HEK293 (cell line): ENCODE results near the gene FADS2.

Experiments
- CTCF ChIA-PET: fragments of 350-600 bp; formaldehyde crosslinking; extraction: SDS; loops from one replicate; lab custom pipeline; 2021; ENCODE audit warnings: antibody characterized with exemption; lab: Yijun Ruan, JAX
- POLR2A ChIA-PET: fragments of 300-600 bp; formaldehyde crosslinking; extraction: SDS; loops from one replicate; lab custom pipeline; 2020; ENCODE audit warnings: antibody characterized with exemption, inconsistent platforms; lab: Yijun Ruan, JAX
- H3K27ac ChIP-seq: fragments of 200-500 bp; sonication (Bioruptor generic); 2 replicates; pipeline ENCODE4 v1.5.1; 2014; ENCODE audit warnings: low read depth, low read length, control low read depth, inconsistent platforms; ENCODE audit errors: extremely low read depth
- H3K36me3 ChIP-seq, 2 experiments: fragments of 200-500 bp in 1 of 2; sonication (Bioruptor generic) in 1 of 2; 1 replicate in 1 of 2; 2 replicates in 1 of 2; pipeline ENCODE4 v1.5.1; 2014 to 2017; ENCODE audit warnings: inconsistent platforms in 2 of 2, low read length in 2 of 2; ENCODE audit not compliant: control insufficient read depth in 2 of 2, insufficient read depth in 1 of 2
- H3K4me1 ChIP-seq: fragments of 200-500 bp; sonication (Bioruptor generic); 2 replicates; pipeline ENCODE4 v1.5.1; 2014; ENCODE audit warnings: mild to moderate bottlenecking, low read length, inconsistent platforms; ENCODE audit not compliant: control insufficient read depth, insufficient read depth
- H3K4me3 ChIP-seq: 2 replicates; pipeline ENCODE4 v1.5.1; 2011; ENCODE audit warnings: low read depth, mild to moderate bottlenecking, control low read depth, low read length, moderate library complexity
- H3K9me3 ChIP-seq: fragments of 200-500 bp; sonication (Bioruptor generic); 2 replicates; pipeline ENCODE4 v1.5.1; 2014; ENCODE audit warnings: low read depth, low read length, inconsistent platforms; ENCODE audit not compliant: control insufficient read depth, insufficient read depth
- AEBP2 ChIP-seq: fragments of 450-650 bp; formaldehyde crosslinking; IDR thresholded peaks from 2 replicates; pipeline ENCODE4 v1.5.1; 2016; ENCODE audit warnings: missing biosample characterization, missing genetic modification characterization, borderline replicate concordance
- GLIS2 ChIP-seq: fragments of 450-650 bp; formaldehyde crosslinking; IDR thresholded peaks from 2 replicates; pipeline ENCODE4 v1.5.1; 2016; ENCODE audit warnings: missing biosample characterization, missing genetic modification characterization
- HOXD13 ChIP-seq: sonication (generic); formaldehyde crosslinking; IDR thresholded peaks from 2 replicates; pipeline ENCODE4 v1.8.0; 2022; ENCODE audit warnings: missing genetic modification reagents, borderline replicate concordance
- MYNN ChIP-seq: fragments of 450-650 bp; formaldehyde crosslinking; IDR thresholded peaks from 2 replicates; pipeline ENCODE4 v1.5.1; 2016; ENCODE audit warnings: missing biosample characterization, missing genetic modification characterization, borderline replicate concordance
- SCRT1 ChIP-seq: fragments of 450-650 bp; formaldehyde crosslinking; IDR thresholded peaks from 2 replicates; pipeline ENCODE4 v1.5.1; 2016; ENCODE audit warnings: missing biosample characterization, missing genetic modification characterization, borderline replicate concordance
- WT1 ChIP-seq: fragments of 450-650 bp; formaldehyde crosslinking; IDR thresholded peaks from 2 replicates; pipeline ENCODE4 v1.5.1; 2016; ENCODE audit warnings: missing biosample characterization, missing genetic modification characterization
- YY1 ChIP-seq: fragments of 450-650 bp; formaldehyde crosslinking; IDR thresholded peaks from 2 replicates; pipeline ENCODE4 v1.5.1; 2018; ENCODE audit warnings: missing biosample characterization, missing genetic modification characterization
- ZBTB20 ChIP-seq: fragments of 450-650 bp; formaldehyde crosslinking; IDR thresholded peaks from 2 replicates; pipeline ENCODE4 v1.5.1; 2016; ENCODE audit warnings: missing biosample characterization, missing genetic modification characterization
- ZBTB48 ChIP-seq: fragments of 450-650 bp; formaldehyde crosslinking; IDR thresholded peaks from 2 replicates; pipeline ENCODE4 v1.5.1; 2016; ENCODE audit warnings: missing biosample characterization, missing genetic modification characterization
- ZBTB7A ChIP-seq: fragments of 450-650 bp; formaldehyde crosslinking; IDR thresholded peaks from 2 replicates; pipeline ENCODE4 v1.5.1; 2016; ENCODE audit warnings: low read depth, missing biosample characterization, missing genetic modification characterization
- ZBTB8A ChIP-seq: fragments of 450-650 bp; formaldehyde crosslinking; IDR thresholded peaks from 2 replicates; pipeline ENCODE4 v1.5.1; 2016; ENCODE audit warnings: missing biosample characterization, missing genetic modification characterization
- ZFP41 ChIP-seq: fragments of 450-650 bp; formaldehyde crosslinking; IDR thresholded peaks from 2 replicates; pipeline ENCODE4 v1.5.1; 2016; ENCODE audit warnings: missing biosample characterization, missing genetic modification characterization, borderline replicate concordance
- ZNF169 ChIP-seq: fragments of 450-650 bp; formaldehyde crosslinking; IDR thresholded peaks from 2 replicates; pipeline ENCODE4 v1.5.1; 2016; ENCODE audit warnings: missing biosample characterization, missing genetic modification characterization
- ZNF18 ChIP-seq: fragments of 450-650 bp; formaldehyde crosslinking; IDR thresholded peaks from 2 replicates; pipeline ENCODE4 v1.5.1; 2016; ENCODE audit warnings: missing biosample characterization, missing genetic modification characterization
- ZNF311 ChIP-seq: fragments of 450-650 bp; formaldehyde crosslinking; IDR thresholded peaks from 2 replicates; pipeline ENCODE4 v1.5.1; 2017; ENCODE audit warnings: missing biosample characterization, missing genetic modification characterization, borderline replicate concordance
- ZNF366 ChIP-seq: fragments of 450-650 bp; formaldehyde crosslinking; conservative IDR thresholded peaks from 2 replicates; pipeline ENCODE4 v1.5.1; 2016; ENCODE audit warnings: missing biosample characterization, missing genetic modification characterization
- ZNF501 ChIP-seq: fragments of 450-650 bp; formaldehyde crosslinking; IDR thresholded peaks from 2 replicates; pipeline ENCODE4 v1.5.1; 2016; ENCODE audit warnings: missing biosample characterization, missing genetic modification characterization
- ZNF529 ChIP-seq: fragments of 450-650 bp; formaldehyde crosslinking; IDR thresholded peaks from 2 replicates; pipeline ENCODE4 v1.5.1; 2017; ENCODE audit warnings: missing genetic modification characterization, missing biosample characterization; ENCODE audit not compliant: insufficient replicate concordance
- ZNF561 ChIP-seq: fragments of 450-650 bp; IDR thresholded peaks from 2 replicates; pipeline ENCODE4 v1.5.1; 2018; ENCODE audit warnings: missing biosample characterization, missing genetic modification characterization, borderline replicate concordance
- ZNF571 ChIP-seq: fragments of 450-650 bp; formaldehyde crosslinking; IDR thresholded peaks from 2 replicates; pipeline ENCODE4 v1.5.0; 2017; ENCODE audit warnings: missing biosample characterization, missing genetic modification characterization
- ZNF707 ChIP-seq: fragments of 450-650 bp; formaldehyde crosslinking; IDR thresholded peaks from 2 replicates; pipeline ENCODE4 v1.5.1; 2016; ENCODE audit warnings: missing biosample characterization, missing genetic modification characterization
- ZNF776 ChIP-seq: fragments of 450-650 bp; formaldehyde crosslinking; IDR thresholded peaks from 2 replicates; pipeline ENCODE4 v1.5.0; 2017; ENCODE audit warnings: missing biosample characterization, missing genetic modification characterization, borderline replicate concordance
- ZNF837 ChIP-seq: fragments of 450-650 bp; formaldehyde crosslinking; IDR thresholded peaks from 2 replicates; pipeline ENCODE4 v1.5.1; 2016; ENCODE audit warnings: missing biosample characterization, missing genetic modification characterization
- ZSCAN30 ChIP-seq: fragments of 450-650 bp; IDR thresholded peaks from 2 replicates; pipeline ENCODE4 v1.5.1; 2018; ENCODE audit warnings: missing biosample characterization, mild to moderate bottlenecking, missing genetic modification characterization, moderate library complexity
- TF ChIP-seq, protein P1 (sequence below): fragments of 450-650 bp; formaldehyde crosslinking; IDR thresholded peaks from 2 replicates; pipeline ENCODE4 v1.5.1; 2016; ENCODE audit warnings: missing biosample characterization, missing genetic modification characterization, low read depth

Gene FADS2

GRCh38 chr11:61853698-61854169 is 25.6 kb downstream of the FADS2 start:
- H3K27ac ChIP-seq: no peak overlapping the region
- H3K4me1 ChIP-seq: no peaks in the 10 kb centered on the region
- TF ChIP-seq ZNF529 (no peak), HOXD13 (CRISPR knock-in tag) (no peak), ZSCAN30 (tag by site-specific recombination) (no peak), YY1 (no peak), ZNF571 (tag by site-specific recombination) (no peak)
- TF ChIP-seq, protein P1, sequence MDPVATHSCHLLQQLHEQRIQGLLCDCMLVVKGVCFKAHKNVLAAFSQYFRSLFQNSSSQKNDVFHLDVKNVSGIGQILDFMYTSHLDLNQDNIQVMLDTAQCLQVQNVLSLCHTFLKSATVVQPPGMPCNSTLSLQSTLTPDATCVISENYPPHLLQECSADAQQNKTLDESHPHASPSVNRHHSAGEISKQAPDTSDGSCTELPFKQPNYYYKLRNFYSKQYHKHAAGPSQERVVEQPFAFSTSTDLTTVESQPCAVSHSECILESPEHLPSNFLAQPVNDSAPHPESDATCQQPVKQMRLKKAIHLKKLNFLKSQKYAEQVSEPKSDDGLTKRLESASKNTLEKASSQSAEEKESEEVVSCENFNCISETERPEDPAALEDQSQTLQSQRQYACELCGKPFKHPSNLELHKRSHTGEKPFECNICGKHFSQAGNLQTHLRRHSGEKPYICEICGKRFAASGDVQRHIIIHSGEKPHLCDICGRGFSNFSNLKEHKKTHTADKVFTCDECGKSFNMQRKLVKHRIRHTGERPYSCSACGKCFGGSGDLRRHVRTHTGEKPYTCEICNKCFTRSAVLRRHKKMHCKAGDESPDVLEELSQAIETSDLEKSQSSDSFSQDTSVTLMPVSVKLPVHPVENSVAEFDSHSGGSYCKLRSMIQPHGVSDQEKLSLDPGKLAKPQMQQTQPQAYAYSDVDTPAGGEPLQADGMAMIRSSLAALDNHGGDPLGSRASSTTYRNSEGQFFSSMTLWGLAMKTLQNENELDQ (tag by site-specific recombination): no peak
- H3K9me3 ChIP-seq: no peaks in the 10 kb centered on the region
- no peak overlapping the region for H3K4me3 ChIP-seq
- POLR2A ChIA-PET: no interaction called here
- peaks cover 0 to 14% of the 10 kb centered on the region in 2 experiments; a peak in 2 of 3 replicates for H3K36me3 ChIP-seq
- CTCF ChIA-PET: interaction anchor here (0.6 to 1.1 kb wide), 3 partner anchors 44 to 228 kb away, joined by 3 to 9 read pairs (median 3); no protein-coding TSS in a partner anchor

DNA sequence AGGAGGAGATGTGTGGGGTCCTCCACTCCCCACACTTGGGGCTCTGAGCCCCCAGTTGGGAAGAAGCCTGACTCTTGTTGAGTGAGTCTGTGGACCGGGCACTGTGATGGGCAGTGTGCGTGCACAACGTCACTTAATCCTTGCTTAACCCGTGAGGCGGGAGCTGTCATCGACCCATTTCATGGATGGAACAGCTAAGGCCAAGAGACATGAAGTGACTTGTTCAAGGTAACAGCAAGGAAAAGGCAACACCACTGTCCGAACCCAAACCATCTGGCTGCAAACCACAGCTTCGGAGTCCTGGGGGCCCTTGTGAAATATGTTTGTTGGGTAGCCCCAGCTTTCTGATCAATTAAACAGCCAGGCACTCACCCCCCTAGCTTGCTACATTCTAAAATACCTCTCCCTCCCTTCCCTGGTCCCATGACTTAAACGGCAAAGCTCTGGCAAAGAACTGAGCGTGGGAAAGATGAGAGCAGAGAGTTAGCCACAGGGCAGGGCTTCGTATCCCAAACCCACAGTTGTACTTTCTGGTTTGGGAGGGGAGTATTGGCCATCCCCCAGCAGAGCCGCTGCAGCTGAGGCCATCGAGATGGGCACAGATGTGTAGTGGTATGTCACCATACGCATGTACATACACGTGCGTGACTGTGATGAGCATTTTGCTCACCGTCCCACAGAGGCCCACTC is 26.3 kb downstream of the FADS2 start:
- Histone ChIP-seq H3K4me1 (no peaks in the 10 kb centered on the region), H3K36me3 (peaks cover 0 to 12% of the 10 kb centered on the region in 2 experiments; a peak in 2 of 3 replicates), H3K9me3 (no peaks in the 10 kb centered on the region), H3K27ac (no peak overlapping the region), H3K4me3 (no peak overlapping the region)
- CTCF ChIA-PET: interaction anchor here (0.5 to 1.1 kb wide), 2 partner anchors 19 to 228 kb away, joined by 3 read pairs; no protein-coding TSS in a partner anchor
- POLR2A ChIA-PET: no interaction called here
- TF ChIP-seq MYNN: no peak

DNA sequence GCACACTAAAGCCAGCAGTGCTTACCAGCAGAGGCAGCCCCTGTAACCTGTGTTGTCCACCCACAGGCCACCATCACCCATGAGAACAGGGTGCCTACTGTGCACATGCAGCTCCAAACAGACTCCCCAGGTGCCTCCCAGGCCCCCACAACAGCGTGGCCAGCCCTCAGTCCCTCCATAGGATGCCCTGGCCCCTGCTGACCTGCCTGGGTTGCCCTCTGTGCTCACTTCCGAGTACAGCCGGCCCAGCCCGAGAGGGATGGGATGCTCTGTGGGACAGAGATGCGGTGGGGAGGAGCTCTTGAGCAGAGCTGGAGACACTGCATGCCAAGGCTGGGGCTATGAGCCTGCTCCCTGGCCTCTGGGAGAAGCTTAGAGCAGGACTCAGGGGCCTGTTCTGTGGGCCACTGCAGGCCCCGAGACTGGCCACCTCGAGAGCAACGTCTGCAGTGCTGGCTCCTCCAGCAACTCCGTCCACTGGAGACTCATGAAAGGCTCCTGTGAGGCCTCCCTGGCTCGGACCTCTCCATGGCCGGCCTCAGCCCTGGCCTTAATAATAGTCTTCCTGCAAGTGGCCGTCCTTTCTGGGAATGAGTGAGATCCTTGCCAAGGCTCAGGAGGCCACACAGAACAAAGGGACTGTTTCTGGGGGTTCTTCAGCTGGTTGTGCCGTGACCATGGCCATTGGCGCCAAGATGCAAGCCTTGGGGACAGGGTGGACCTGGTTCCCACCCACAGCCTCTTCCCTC is 27.0 kb downstream of the FADS2 start:
- Histone ChIP-seq H3K4me3 (no peak overlapping the region), H3K36me3 (peaks cover 0 to 4% of the 10 kb centered on the region in 2 experiments; a peak in 2 of 3 replicates), H3K9me3 (no peaks in the 10 kb centered on the region), H3K4me1 (no peaks in the 10 kb centered on the region), H3K27ac (no peak overlapping the region)
- ChIA-PET POLR2A (no interaction called here), CTCF (interaction anchor here (1.1 kb wide), 1 partner anchor 227 kb away, joined by 3 read pairs; no protein-coding TSS in a partner anchor)
- TF ChIP-seq ZNF366: no peak
- TF ChIP-seq ZNF18 (tag by site-specific recombination): no peak
- TF ChIP-seq ZBTB48 (tag by site-specific recombination): no peak
- TF ChIP-seq ZBTB7A: no peak
- TF ChIP-seq ZNF707 (tag by site-specific recombination): no peak
- no peak for TF ChIP-seq ZNF169 (tag by site-specific recombination)
- no peak for TF ChIP-seq AEBP2 (tag by site-specific recombination)
- TF ChIP-seq ZNF571 (tag by site-specific recombination): no peak
- TF ChIP-seq ZNF311 (tag by site-specific recombination): no peak
- no peak for TF ChIP-seq ZBTB20
- no peak for TF ChIP-seq GLIS2 (tag by site-specific recombination)
- no peak for TF ChIP-seq ZFP41 (tag by site-specific recombination)
- no peak for TF ChIP-seq ZBTB8A (tag by site-specific recombination)
- TF ChIP-seq WT1: no peak
- no peak for TF ChIP-seq ZNF837 (tag by site-specific recombination)
- TF ChIP-seq ZNF501 (tag by site-specific recombination): no peak
- no peak for TF ChIP-seq SCRT1
- TF ChIP-seq ZNF561 (tag by site-specific recombination): no peak
- no peak for TF ChIP-seq ZNF776 (tag by site-specific recombination)
